MM.1S (cell line): ENCODE measurements around the gene POU5F1.
"Not testable (repeated sequence)": the region's sequence is repeated elsewhere in the genome, so short reads cannot be mapped to it uniquely, and the experiment has no call there.

Source experiments
- DNase-seq: peaks from one replicate; pipeline ENCODE4 v3.0.0-alpha.2; 2015
- H2AFZ ChIP-seq: fragments of 300-600 bp; sonication (generic); 2 replicates; pipeline ENCODE4 v1.6.0; 2016; ENCODE audit warnings: antibody characterized with exemption, low read length
- H3F3A ChIP-seq: fragments of 300-600 bp; sonication (generic); 2 replicates; pipeline ENCODE4 v1.6.1; 2016; ENCODE audit warnings: mild to moderate bottlenecking, antibody characterized with exemption, low read length, moderate library complexity, mixed read lengths; ENCODE audit not compliant: insufficient read depth
- H3K27ac ChIP-seq: fragments of 300-600 bp; sonication (generic); 2 replicates; pipeline ENCODE4 v1.5.1; 2016; ENCODE audit warnings: mild to moderate bottlenecking, low read length
- H3K27me3 ChIP-seq: fragments of 300-600 bp; sonication (generic); replicated peaks from 2 replicates; pipeline ENCODE4 v1.6.0; 2016; ENCODE audit warnings: low read length; ENCODE audit not compliant: insufficient read depth
- H3K36me3 ChIP-seq: fragments of 300-600 bp; sonication (generic); replicated peaks from 2 replicates; pipeline ENCODE4 v1.6.1; 2016; ENCODE audit warnings: mild to moderate bottlenecking, low read length, mixed read lengths; ENCODE audit not compliant: insufficient read depth
- H3K4me1 ChIP-seq: fragments of 300-600 bp; sonication (generic); 2 replicates; pipeline ENCODE4 v1.6.1; 2016; ENCODE audit warnings: low read length, mixed read lengths
- H3K4me2 ChIP-seq: fragments of 300-600 bp; sonication (generic); 2 replicates; pipeline ENCODE4 v1.6.0; 2016; ENCODE audit warnings: low read depth, low read length
- H3K4me3 ChIP-seq: fragments of 300-600 bp; sonication (generic); 2 replicates; pipeline ENCODE4 v1.5.1; 2016; ENCODE audit warnings: low read length, mixed read lengths
- H3K79me2 ChIP-seq: fragments of 300-600 bp; sonication (generic); 2 replicates; pipeline ENCODE4 v1.6.1; 2016; ENCODE audit warnings: mixed run types, low read length, mixed read lengths
- H3K9ac ChIP-seq: fragments of 300-600 bp; sonication (generic); 2 replicates; pipeline ENCODE4 v1.6.1; 2016; ENCODE audit warnings: low read length, mixed read lengths
- H3K9me2 ChIP-seq: fragments of 300-600 bp; sonication (generic); replicated peaks from 2 replicates; pipeline ENCODE4 v1.6.1; 2016; ENCODE audit warnings: mild to moderate bottlenecking, low read length, mixed read lengths; ENCODE audit not compliant: insufficient read depth
- H3K9me3 ChIP-seq: fragments of 300-600 bp; sonication (generic); replicated peaks from 2 replicates; pipeline ENCODE4 v1.6.1; 2016; ENCODE audit warnings: mild to moderate bottlenecking, low read length, mixed read lengths; ENCODE audit not compliant: insufficient read depth
- H4K20me1 ChIP-seq: fragments of 300-600 bp; sonication (generic); 2 replicates; pipeline ENCODE4 v1.6.1; 2016; ENCODE audit warnings: mild to moderate bottlenecking, low read length, moderate library complexity, mixed read lengths; ENCODE audit not compliant: insufficient read depth
- EZH2 ChIP-seq: fragments of 300-600 bp; sonication (generic); optimal IDR thresholded peaks from 2 replicates; pipeline ENCODE3; 2017; ENCODE audit warnings: low read depth, mild to moderate bottlenecking, antibody characterized with exemption, low read length, mixed read lengths
- EZH2phosphoT487 ChIP-seq: fragments of 300-600 bp; sonication (generic); IDR thresholded peaks from 2 replicates; pipeline ENCODE4 v1.6.1; 2018; ENCODE audit warnings: antibody characterized with exemption, low read length
- TF ChIP-seq, protein P1 (sequence below): fragments of 300-600 bp; sonication (generic); IDR thresholded peaks from 2 replicates; pipeline ENCODE4 v1.5.1; 2016; ENCODE audit warnings: antibody characterized with exemption, low read length, mixed read lengths

Gene POU5F1

DNA sequence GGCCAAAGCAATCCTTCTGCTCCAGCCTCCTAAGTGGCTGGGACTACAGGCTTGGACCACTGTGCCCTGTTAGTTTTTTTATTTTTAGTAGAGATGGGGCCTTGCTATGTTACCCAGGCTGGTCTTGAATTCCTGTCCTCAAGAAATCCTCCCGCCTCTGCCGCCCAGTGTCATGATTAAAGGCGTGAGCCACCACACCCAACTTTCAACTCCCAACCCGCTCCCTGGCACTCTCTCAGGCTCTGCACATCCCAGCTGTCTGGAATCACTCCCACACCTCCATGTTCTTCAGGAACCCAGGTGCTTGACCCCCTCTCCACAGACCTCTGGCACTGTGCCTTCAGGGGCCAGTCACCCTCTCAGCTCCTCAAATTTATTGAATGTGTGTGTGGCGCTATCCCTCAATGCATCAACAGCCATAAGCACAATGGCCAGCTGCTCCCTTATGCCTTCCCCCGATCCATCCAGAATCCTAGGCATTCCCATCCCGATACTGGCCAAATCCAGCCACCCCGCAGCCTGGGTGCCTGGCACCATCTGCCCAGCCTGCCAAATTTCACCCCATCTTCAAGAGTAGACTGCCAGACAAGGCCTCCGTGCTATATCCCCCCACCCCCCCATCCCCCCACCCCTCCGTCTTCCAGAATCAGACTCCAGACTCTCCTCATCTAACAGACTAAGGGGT lies 647 bp upstream of the POU5F1 start:
- Histone ChIP-seq H3K36me3 (no peaks in the 10 kb centered on the region), H3K27me3 (no peaks in the 10 kb centered on the region), H3K9ac (no peak overlapping the region), H4K20me1 (no peaks in the 10 kb centered on the region), H3F3A (no peaks in the 10 kb centered on the region), H3K27ac (no peak overlapping the region), H3K4me3 (no peak overlapping the region), H3K9me2 (no peaks in the 10 kb centered on the region), H3K9me3 (no peaks in the 10 kb centered on the region), H2AFZ (no peak overlapping the region), H3K79me2 (no peaks in the 10 kb centered on the region), H3K4me1 (no peaks in the 10 kb centered on the region), H3K4me2 (no peak overlapping the region)
- DNase-seq, result no peak
- TF ChIP-seq, protein P1, sequence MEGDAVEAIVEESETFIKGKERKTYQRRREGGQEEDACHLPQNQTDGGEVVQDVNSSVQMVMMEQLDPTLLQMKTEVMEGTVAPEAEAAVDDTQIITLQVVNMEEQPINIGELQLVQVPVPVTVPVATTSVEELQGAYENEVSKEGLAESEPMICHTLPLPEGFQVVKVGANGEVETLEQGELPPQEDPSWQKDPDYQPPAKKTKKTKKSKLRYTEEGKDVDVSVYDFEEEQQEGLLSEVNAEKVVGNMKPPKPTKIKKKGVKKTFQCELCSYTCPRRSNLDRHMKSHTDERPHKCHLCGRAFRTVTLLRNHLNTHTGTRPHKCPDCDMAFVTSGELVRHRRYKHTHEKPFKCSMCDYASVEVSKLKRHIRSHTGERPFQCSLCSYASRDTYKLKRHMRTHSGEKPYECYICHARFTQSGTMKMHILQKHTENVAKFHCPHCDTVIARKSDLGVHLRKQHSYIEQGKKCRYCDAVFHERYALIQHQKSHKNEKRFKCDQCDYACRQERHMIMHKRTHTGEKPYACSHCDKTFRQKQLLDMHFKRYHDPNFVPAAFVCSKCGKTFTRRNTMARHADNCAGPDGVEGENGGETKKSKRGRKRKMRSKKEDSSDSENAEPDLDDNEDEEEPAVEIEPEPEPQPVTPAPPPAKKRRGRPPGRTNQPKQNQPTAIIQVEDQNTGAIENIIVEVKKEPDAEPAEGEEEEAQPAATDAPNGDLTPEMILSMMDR, result no peak
- TF ChIP-seq EZH2 (no peak), EZH2phosphoT487 (no peak)

GRCh38 chr6:31169858-31170599 lies 453 bp downstream of the POU5F1 start:
- not testable (repeated sequence) for H3K4me3 ChIP-seq, H3K9me2 ChIP-seq, H2AFZ ChIP-seq, H3K9me3 ChIP-seq, H3F3A ChIP-seq, H3K36me3 ChIP-seq, H3K27me3 ChIP-seq, H3K4me1 ChIP-seq, H4K20me1 ChIP-seq, H3K9ac ChIP-seq, DNase-seq, H3K79me2 ChIP-seq, H3K27ac ChIP-seq, H3K4me2 ChIP-seq

GRCh38 chr6:31169123-31169857 lies 1.2 kb downstream of the POU5F1 start:
- no peaks in the 10 kb centered on the region for H3K9me3 ChIP-seq
- no peak overlapping the region for H3K4me3 ChIP-seq
- no peaks in the 10 kb centered on the region for H4K20me1 ChIP-seq
- no peak for DNase-seq
- TF ChIP-seq, protein P1, result no peak
- TF ChIP-seq EZH2, result no peak
- no peak for TF ChIP-seq EZH2phosphoT487
- H3K27me3 ChIP-seq, result no peaks in the 10 kb centered on the region
- no peak overlapping the region for H3K9ac ChIP-seq
- no peaks in the 10 kb centered on the region for H3K79me2 ChIP-seq
- no peaks in the 10 kb centered on the region for H3K36me3 ChIP-seq
- no peak overlapping the region for H3K27ac ChIP-seq
- H3F3A ChIP-seq, result peaks cover 3% of the 10 kb centered on the region
- no peak overlapping the region for H3K4me2 ChIP-seq
- H3K4me1 ChIP-seq, result peaks cover 7% of the 10 kb centered on the region
- no peak overlapping the region for H2AFZ ChIP-seq
- no peaks in the 10 kb centered on the region for H3K9me2 ChIP-seq
